T-cell (primary cell): ENCODE data around the gene PPP1R15A. TPM values are rescaled to one million over a fixed set of nuclear protein-coding genes. Genes with fewer than 3 reads are reported as not detected.
"Not testable (repeated sequence)": the region's sequence is repeated elsewhere in the genome, so short reads cannot be mapped to it uniquely, and the experiment has no call there.

Experiments used
- ATAC-seq, 4 experiments: fragments of 200-7000 bp in 3 of 4; fragments of 150-1000 bp in 1 of 4; cut with Tn5 transposase; replicated peaks in 1 of 4; 1 replicate in 3 of 4; 2 replicates in 1 of 4; pipeline ENCODE4 v1.10.0; 2021; ENCODE audit warnings: moderate library complexity in 3 of 4, mild to moderate bottlenecking in 2 of 4, moderate number of reproducible peaks in 1 of 4
- CTCF ChIA-PET, 2 donors: fragments of 300-600 bp; sonication (Branson Sonifier 250); formaldehyde crosslinking; loops; one replicate each; lab custom pipeline; 2022; ENCODE audit warnings: antibody characterized with exemption in 2 of 2; lab: Charles Lee
- POLR2A ChIA-PET, 2 donors: fragments of 300-600 bp; sonication (Branson Sonifier 250); formaldehyde crosslinking; loops; one replicate each; lab custom pipeline; 2022; ENCODE audit warnings: antibody characterized with exemption in 2 of 2; lab: Charles Lee
- DNase-seq, 35 experiments: peaks; one replicate each; pipeline versions ENCODE4 v3.0.0 to v3.0.0-alpha.2; 2013 to 2023
- H3K27ac ChIP-seq: one replicate; pipeline ENCODE4 v1.5.1; 2013; ENCODE audit warnings: low read length
- H3K27me3 ChIP-seq, 2 experiments: replicated peaks in 1 of 2; 1 replicate in 1 of 2; 2 replicates in 1 of 2; pipeline versions ENCODE4 v1.6.1 to v1.7.0; 2013; ENCODE audit warnings: low read length in 1 of 2, mixed read lengths in 1 of 2; ENCODE audit not compliant: control insufficient read depth in 2 of 2, insufficient read depth in 2 of 2; ENCODE audit errors: extremely low read depth in 1 of 2
- H3K36me3 ChIP-seq, 2 donors: 1 replicate in 1 of 2; 2 replicates in 1 of 2; pipeline versions ENCODE4 v1.6.1 to v1.7.0; 2013; ENCODE audit warnings: low read length in 1 of 2; ENCODE audit not compliant: control insufficient read depth in 2 of 2, insufficient read depth in 1 of 2; ENCODE audit errors: extremely low read depth in 1 of 2
- H3K4me1 ChIP-seq, 2 experiments: 1 replicate in 1 of 2; 2 replicates in 1 of 2; pipeline versions ENCODE4 v1.6.1 to v1.7.0; 2013; ENCODE audit warnings: low read length in 2 of 2, mixed read lengths in 1 of 2; ENCODE audit not compliant: insufficient read depth in 2 of 2, control insufficient read depth in 1 of 2; ENCODE audit errors: extremely low read depth in 1 of 2
- H3K4me3 ChIP-seq, 2 donors: 1 replicate in 1 of 2; 2 replicates in 1 of 2; pipeline versions ENCODE4 v1.5.1 to v1.7.0; 2013; ENCODE audit warnings: mild to moderate bottlenecking in 2 of 2, low read length in 1 of 2, moderate library complexity in 1 of 2; ENCODE audit not compliant: control insufficient read depth in 1 of 2; ENCODE audit errors: extremely low read depth in 1 of 2
- H3K9me3 ChIP-seq: 2 replicates; pipeline ENCODE4 v1.7.0; 2013
- H3K27ac Mint-ChIP-seq, 2 donors: one replicate each; pipeline ENCODE4 v1.8.0; 2020 to 2021; ENCODE audit warnings: mild to moderate bottlenecking in 2 of 2, mixed read lengths in 2 of 2
- H3K27me3 Mint-ChIP-seq, 2 donors: one replicate each; pipeline ENCODE4 v1.8.0; 2021 to 2022; ENCODE audit warnings: mixed read lengths in 2 of 2
- H3K36me3 Mint-ChIP-seq: one replicate; pipeline ENCODE4 v1.8.0; 2021; ENCODE audit warnings: mixed read lengths
- H3K4me1 Mint-ChIP-seq, 3 donors: one replicate each; pipeline ENCODE4 v1.8.0; 2020 to 2022; ENCODE audit warnings: mixed read lengths in 3 of 3, mild to moderate bottlenecking in 1 of 3
- H3K4me3 Mint-ChIP-seq, 3 donors: one replicate each; pipeline ENCODE4 v1.8.0; 2020 to 2022; ENCODE audit warnings: mild to moderate bottlenecking in 3 of 3, mixed read lengths in 3 of 3, moderate library complexity in 3 of 3
- H3K9me3 Mint-ChIP-seq, 3 donors: one replicate each; pipeline ENCODE4 v1.8.0; 2020 to 2022; ENCODE audit warnings: mixed read lengths in 3 of 3
- WGBS: methylation state at CpG from one replicate; pipeline ENCODE4 v1.1.5; 2013; ENCODE audit warnings: missing lambda C conversion rate; ENCODE audit not compliant: insufficient coverage; 5-methylcytosine and 5-hydroxymethylcytosine counted together
- total RNA-seq, 35 experiments: library from RNA in 6 of 35; stranded (reverse) in 6 of 35; fragments of 120-200 nt in 1 of 35; gene quantifications; one replicate each; pipeline versions ENCODE4 v1.2.1 to v1.2.4 and lab custom pipeline; 2013 to 2026

The PPP1R15A gene
- total RNA-seq, 5 donors from 2014 or later (not counting 1 experiment from before 2014, with no cell fraction given) = 74.4 to 713 (median 93.6) TPM

DNA sequence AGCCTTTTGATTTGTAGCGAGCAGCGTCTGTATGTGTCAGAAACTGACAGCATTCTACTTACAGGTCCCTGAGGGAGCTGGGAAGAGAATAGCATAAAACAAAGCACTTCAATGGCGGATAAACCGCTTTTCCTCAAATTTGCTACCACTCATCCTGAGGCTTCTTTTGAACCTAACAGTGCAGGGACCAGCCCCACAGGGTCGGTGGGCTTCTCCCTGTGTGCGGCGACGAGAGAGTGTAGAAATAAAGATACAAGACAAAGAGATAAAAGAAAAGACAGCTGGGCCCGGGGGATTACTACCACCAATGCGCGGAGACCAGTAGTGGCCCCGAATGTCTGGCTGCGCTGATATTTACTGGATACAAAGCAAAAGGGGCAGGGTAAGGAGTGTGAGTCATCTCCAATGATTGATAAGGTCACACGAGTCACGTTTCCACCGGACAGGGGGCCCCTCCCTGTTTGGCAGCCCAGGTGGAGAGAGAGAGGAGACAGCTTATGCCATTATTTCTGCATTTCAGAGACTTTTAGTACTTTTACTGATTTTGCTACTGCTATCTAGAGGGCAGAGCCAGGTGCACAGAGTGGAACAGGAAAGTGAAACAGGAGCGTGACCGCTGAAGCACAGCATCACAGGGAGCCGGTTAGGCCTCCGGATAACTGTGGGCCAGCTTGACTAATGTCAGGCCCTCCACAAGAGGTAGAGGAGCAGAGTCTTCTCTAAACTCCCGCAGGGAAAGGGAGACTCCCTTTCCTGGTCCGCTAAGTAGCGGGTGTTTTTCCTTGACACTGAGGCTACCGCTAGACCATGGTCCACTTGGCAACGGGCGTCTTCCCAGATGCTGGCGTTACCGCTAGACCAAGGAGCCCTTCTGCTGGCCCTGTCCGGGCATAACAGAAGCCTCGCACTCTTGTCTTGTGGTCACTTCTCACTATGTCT is 4.1 kb downstream of the PPP1R15A start:
- WGBS = 99% methylated on average over 11 of the region's 30 CpGs
- ChIA-PET CTCF (interaction anchor here in 1 of 2 donors (0.6 kb wide), 1 partner anchor 616 kb away, joined by 3 read pairs; no protein-coding TSS in a partner anchor), POLR2A (interaction anchor here in 1 of 2 donors (0.6 kb wide), 1 partner anchor 97 kb away, joined by 4 read pairs; no protein-coding TSS in a partner anchor)
- Mint-ChIP-seq H3K4me3 (peak overlapping the region; percentile 98 to 100 (median 99)), H3K27ac (peak overlapping the region; percentile 99 to 100), H3K4me1 (peaks cover 41 to 50% (median 48%) of the 10 kb centered on the region in 3 donors), H3K36me3 (peaks cover 41% of the 10 kb centered on the region)
- H3K27me3 Mint-ChIP-seq, ATAC-seq, H3K27me3 ChIP-seq, H3K9me3 Mint-ChIP-seq, H3K9me3 ChIP-seq: not testable (repeated sequence)
- peak overlapping the region; percentile 98 for H3K27ac ChIP-seq
- peak in 2 of 35 experiments; percentile 35 to 52 for DNase-seq
- H3K4me1 ChIP-seq = peaks cover 18 to 42% of the 10 kb centered on the region in 2 experiments
- peaks cover 3 to 28% of the 10 kb centered on the region in 2 donors for H3K36me3 ChIP-seq
- peak overlapping the region in 1 of 2 donors; percentile 35 for H3K4me3 ChIP-seq

- peaks cover 3 to 28% of the 10 kb centered on the region in 2 donors for H3K36me3 ChIP-seq
- no peaks in the 10 kb centered on the region for H3K27me3 ChIP-seq
- H3K4me3 ChIP-seq = no peak overlapping the region
- Mint-ChIP-seq H3K27ac (peak overlapping the region; percentile 39 to 58), H3K4me1 (peaks cover 38 to 44% (median 38%) of the 10 kb centered on the region in 3 donors), H3K27me3 (no peaks in the 10 kb centered on the region), H3K9me3 (no peaks in the 10 kb centered on the region), H3K4me3 (peak overlapping the region in 1 of 3 donors; percentile 22), H3K36me3 (peaks cover 40% of the 10 kb centered on the region)
- no peaks in the 10 kb centered on the region for H3K9me3 ChIP-seq
- ChIA-PET CTCF (no interaction called here), POLR2A (interaction anchor here (0.5 to 0.6 kb wide), 4 partner anchors 11 to 166 kb away, joined by 3 to 4 read pairs (median 3); no protein-coding TSS in a partner anchor)
- no peak overlapping the region for H3K27ac ChIP-seq
- peaks cover 16 to 37% of the 10 kb centered on the region in 2 experiments for H3K4me1 ChIP-seq
- DNase-seq (peak in 1 of 35 experiments; percentile 48), ATAC-seq (no peak)
- WGBS = 100% methylated on average over 2 of the region's 6 CpGs
These were observed 5.6 kb downstream of the PPP1R15A start for GRCh38 chr19:48877855-48878195.

- H3K9me3 Mint-ChIP-seq = no peaks in the 10 kb centered on the region
- H3K4me3 Mint-ChIP-seq = peak overlapping the region in 1 of 3 donors; percentile 22
- Histone ChIP-seq H3K27ac (no peak overlapping the region), H3K27me3 (no peaks in the 10 kb centered on the region), H3K36me3 (peaks cover 3 to 27% of the 10 kb centered on the region in 2 donors), H3K9me3 (no peaks in the 10 kb centered on the region), H3K4me1 (peaks cover 14 to 31% of the 10 kb centered on the region in 2 experiments), H3K4me3 (no peak overlapping the region)
- 89% methylated on average over 5 of the region's 11 CpGs for WGBS
- ChIA-PET CTCF (interaction anchor here in 1 of 2 donors (0.5 kb wide), 1 partner anchor 132 kb away, joined by 7 read pairs; no protein-coding TSS in a partner anchor), POLR2A (interaction anchor here (0.5 to 2.0 kb wide), 5 partner anchors 23 to 166 kb away, joined by 3 to 6 read pairs (median 3); no protein-coding TSS in a partner anchor)
- ATAC-seq (no peak), DNase-seq (peak in 2 of 35 experiments; percentile 30 to 49)
- H3K27ac Mint-ChIP-seq = peak overlapping the region; percentile 57 to 58
- peaks cover 34% of the 10 kb centered on the region for H3K36me3 Mint-ChIP-seq
- H3K27me3 Mint-ChIP-seq = no peaks in the 10 kb centered on the region
- peaks cover 32 to 39% (median 32%) of the 10 kb centered on the region in 3 donors for H3K4me1 Mint-ChIP-seq
These were observed 6.2 kb downstream of the PPP1R15A start for GRCh38 chr19:48878196-48879024.

DNA sequence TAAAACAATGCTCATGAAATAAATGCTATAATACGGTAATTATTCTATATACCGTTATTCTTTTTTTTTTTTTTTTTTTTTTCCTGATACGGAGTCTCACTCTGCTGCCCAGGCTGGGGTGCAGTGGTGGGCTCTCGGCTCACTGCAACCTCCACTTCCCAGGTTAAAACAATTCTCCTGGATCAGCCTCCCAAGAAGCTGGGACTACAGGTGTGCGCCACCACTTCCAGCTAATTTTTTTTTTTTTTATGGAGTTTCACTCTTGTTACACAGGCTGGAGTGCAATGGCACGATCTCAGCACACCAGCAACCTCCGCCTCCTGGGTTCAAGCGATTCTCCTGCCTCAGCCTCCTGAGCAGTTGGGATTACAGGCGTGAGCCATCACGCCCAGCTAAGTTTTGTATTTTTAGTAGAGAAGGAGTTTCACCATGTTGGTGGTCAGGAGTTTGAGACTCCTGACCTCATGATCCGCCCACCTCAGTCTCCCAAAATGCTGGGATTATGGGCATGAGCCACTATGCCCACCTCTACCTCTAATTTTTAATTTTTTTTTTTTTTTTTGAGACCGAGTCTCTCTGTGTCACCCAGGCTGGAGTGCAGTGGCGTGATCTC is 6.9 kb downstream of the PPP1R15A start:
- Histone ChIP-seq H3K27ac (no peak overlapping the region), H3K36me3 (peaks cover 0 to 20% of the 10 kb centered on the region in 2 donors), H3K27me3 (no peaks in the 10 kb centered on the region), H3K9me3 (no peaks in the 10 kb centered on the region), H3K4me3 (no peak overlapping the region), H3K4me1 (peaks cover 10 to 24% of the 10 kb centered on the region in 2 experiments)
- H3K4me1 Mint-ChIP-seq = peaks cover 25 to 31% (median 25%) of the 10 kb centered on the region in 3 donors
- 97% methylated on average over 5 of the region's 13 CpGs for WGBS
- POLR2A ChIA-PET = interaction anchor here (0.5 to 2.0 kb wide), 5 partner anchors 20 to 143 kb away, joined by 3 to 6 read pairs (median 4); partner anchors contain the start of gene TULP2 (in 1 of the 2)
- no peak overlapping the region for H3K4me3 Mint-ChIP-seq
- H3K9me3 Mint-ChIP-seq = no peaks in the 10 kb centered on the region
- no peak for ATAC-seq
- peaks cover 27% of the 10 kb centered on the region for H3K36me3 Mint-ChIP-seq
- CTCF ChIA-PET = interaction anchor here in 1 of 2 donors (0.5 to 0.7 kb wide), 2 partner anchors 35 to 131 kb away, joined by 6 to 7 read pairs; no protein-coding TSS in a partner anchor
- no peaks in the 10 kb centered on the region for H3K27me3 Mint-ChIP-seq
- no peak overlapping the region for H3K27ac Mint-ChIP-seq
- no peak for DNase-seq

DNA sequence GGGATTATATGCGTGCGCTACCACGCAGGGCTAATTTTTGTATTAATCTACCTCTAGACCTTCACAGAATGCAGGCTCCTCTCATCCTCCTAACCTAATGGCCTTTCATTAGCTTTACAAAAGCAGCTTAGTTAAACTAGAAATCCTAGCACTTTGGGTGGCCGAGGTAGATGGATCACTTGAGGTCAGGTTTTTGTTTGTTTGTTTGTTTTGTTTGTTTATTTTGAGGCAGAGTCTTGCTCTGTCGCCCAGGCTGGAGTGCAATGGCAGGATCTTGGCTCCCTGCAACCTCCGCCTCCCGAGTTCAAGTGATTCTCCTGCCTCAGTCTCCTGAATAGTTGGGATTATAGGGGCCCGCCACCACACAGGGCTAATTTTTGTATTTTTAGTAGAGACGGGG is 7.5 kb downstream of the PPP1R15A start:
- Mint-ChIP-seq H3K4me1 (peaks cover 19 to 26% (median 19%) of the 10 kb centered on the region in 3 donors), H3K36me3 (peaks cover 22% of the 10 kb centered on the region)
- H3K27ac ChIP-seq, H3K9me3 Mint-ChIP-seq, ATAC-seq, H3K27ac Mint-ChIP-seq, DNase-seq, H3K4me3 ChIP-seq, H3K27me3 ChIP-seq, H3K27me3 Mint-ChIP-seq, H3K9me3 ChIP-seq, H3K4me3 Mint-ChIP-seq: not testable (repeated sequence)
- POLR2A ChIA-PET = interaction anchor here (0.5 to 2.0 kb wide), 3 partner anchors 19 to 143 kb away, joined by 4 to 6 read pairs (median 4); partner anchors contain the start of gene TULP2 (in 1 of the 2)
- CTCF ChIA-PET = interaction anchor here in 1 of 2 donors (0.7 kb wide), 1 partner anchor 35 kb away, joined by 6 read pairs; no protein-coding TSS in a partner anchor
- WGBS = 80% methylated on average over 4 of the region's 9 CpGs
- Histone ChIP-seq H3K4me1 (peaks cover 4 to 18% of the 10 kb centered on the region in 2 experiments), H3K36me3 (peaks cover 0 to 17% of the 10 kb centered on the region in 2 donors)
